Epithelial cell of umbilical artery (primary cell): ENCODE results near the gene RPLP2. TPM values are rescaled to one million over a fixed set of nuclear protein-coding genes. Genes with fewer than 3 reads are reported as not detected.

Experiments used
- total RNA-seq: library from RNA; depleted of rRNA; stranded (reverse); fragments of >200 nt; gene quantifications from 2 replicates; pipeline ENCODE4 v1.2.3, GENCODE V29; 2014

The RPLP2 gene
- total RNA-seq: 71.0 and 255 TPM in 2 replicates

GRCh38 chr11:809287-810039, at the start of gene RPLP2:
TSS of gene RPLP2 (plus strand) at chr11:809967. CDS start at chr11:810235, 268 bp downstream.

GRCh38 chr11:777288-778255, 32.2 kb upstream of the RPLP2 start, which contains the start of gene GATD1:
TSS of gene GATD1 (minus strand) at chr11:777487. CDS start at chr11:777462, 25 bp downstream.

DNA sequence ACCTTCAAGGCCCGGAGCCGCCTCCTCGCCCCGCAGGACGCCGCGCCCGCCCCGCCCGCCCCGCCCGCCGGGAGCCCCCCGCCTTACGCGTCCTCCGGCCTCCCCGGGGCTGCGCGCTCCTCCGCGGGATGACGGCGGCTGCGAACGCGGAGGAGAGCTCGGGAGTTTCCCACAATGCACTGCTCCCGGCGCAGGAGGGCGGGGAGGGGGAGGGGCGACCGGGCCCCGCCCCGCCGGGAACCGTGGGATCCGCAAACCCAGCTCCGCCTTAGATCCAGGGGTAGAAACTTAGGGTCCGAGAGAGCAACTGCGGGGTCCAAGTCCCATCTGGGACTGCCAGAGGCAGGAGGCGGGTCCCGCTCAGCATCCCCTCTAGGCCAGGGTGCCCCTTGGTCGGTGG, 19.8 kb upstream of the RPLP2 start, which contains the start of gene CEND1:
Gene CEND1 (minus strand): TSS at position 148 of the 400 bp plus-strand sequence. CDS start 1,514 bp downstream, outside the sequence.

DNA sequence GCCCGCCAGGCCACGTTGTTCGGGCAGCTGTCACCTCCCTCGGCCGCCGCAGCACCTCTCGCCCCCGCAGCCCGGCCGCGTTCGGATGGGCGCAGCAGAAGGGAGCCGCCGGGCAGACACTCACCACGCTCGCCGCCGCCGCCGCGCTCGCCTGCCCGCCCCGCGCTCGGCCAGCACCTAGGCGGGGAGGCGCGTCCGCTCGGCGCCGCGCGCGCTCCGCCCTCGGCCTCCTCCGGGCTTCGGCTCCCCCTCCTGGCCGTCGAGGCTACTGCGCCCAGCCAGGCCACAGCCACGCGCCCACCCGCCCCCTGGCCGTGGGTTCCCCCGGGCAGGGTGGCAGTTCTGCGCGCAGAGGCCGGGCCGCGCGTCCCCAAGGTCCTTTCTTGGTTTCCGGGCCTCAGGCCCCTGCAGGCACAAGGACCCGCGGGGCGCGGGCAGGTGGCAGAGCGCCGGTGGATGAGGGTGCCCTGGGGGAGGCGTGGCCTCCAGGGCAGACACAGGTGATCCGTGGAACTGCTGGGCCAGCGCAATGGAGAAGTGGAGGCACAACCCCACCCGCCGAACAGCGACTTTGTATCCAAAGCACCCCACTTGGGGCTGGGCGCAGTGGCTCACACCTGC, 11.6 kb upstream of the RPLP2 start, which contains the start of gene SLC25A22:
Gene SLC25A22 (minus strand): TSS at position 189 of the 621 bp plus-strand sequence. CDS start 3,275 bp downstream, outside the sequence.

GRCh38 chr11:818396-819128, 8.8 kb downstream of the RPLP2 start, which contains the start of gene PNPLA2:
TSS of gene PNPLA2 (plus strand) at chr11:818914. CDS start at chr11:819719, 805 bp downstream.

GRCh38 chr11:827897-828192, 18.1 kb downstream of the RPLP2 start, which contains the start of gene CRACR2B:
TSS of gene CRACR2B (plus strand) at chr11:827919. CDS start at chr11:828608, 689 bp downstream.

DNA sequence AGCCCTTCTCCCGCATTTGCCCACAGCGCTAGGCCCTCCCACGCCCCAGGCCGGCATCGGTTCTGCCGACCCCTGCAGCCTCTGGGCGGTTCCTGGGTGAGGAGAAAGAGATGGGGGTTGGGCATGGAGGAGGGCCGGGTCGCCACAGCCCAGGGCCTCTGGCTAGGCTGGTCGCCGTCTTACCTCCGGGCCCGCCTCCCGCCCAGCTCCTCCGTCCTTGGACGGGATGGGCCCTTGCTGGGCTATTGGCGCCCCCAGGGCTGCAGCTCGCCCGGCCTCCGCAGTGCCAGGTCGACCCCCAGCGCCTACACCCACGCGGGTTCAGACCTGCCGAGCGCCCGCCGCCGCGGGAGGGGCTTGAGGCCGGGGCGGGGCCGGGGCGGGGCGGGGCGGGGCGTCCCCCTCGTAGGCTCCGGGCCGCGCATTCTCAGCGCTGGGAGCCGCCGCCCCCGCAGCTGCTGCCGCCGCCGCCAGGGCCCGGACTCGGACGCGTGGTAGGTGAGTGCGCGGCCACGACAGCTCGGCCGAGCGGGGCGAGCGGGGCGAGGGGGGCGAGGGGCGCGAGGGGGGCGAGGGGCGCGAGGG, 22.9 kb downstream of the RPLP2 start, which contains the start of gene CD151:
Gene CD151 (plus strand): TSS at position 424 of the 585 bp plus-strand sequence. CDS start 3,118 bp downstream, outside the sequence.

GRCh38 chr11:842370-843002, 32.7 kb downstream of the RPLP2 start, which contains the start of the genes POLR2L and TSPAN4:
TSS of gene POLR2L (minus strand) at chr11:842529. CDS start at chr11:842508, 21 bp downstream.
TSS of gene TSPAN4 (plus strand) at chr11:842852. CDS start at chr11:850305, 7,453 bp downstream.

Other genes with a start within 250 kb of the RPLP2 start
- 0.30 and 0.65 TPM in 2 replicates for gene LMNTD2, start 249.2 kb upstream of the RPLP2 start, total RNA-seq
- gene RASSF7, start 249.0 kb upstream of the RPLP2 start, total RNA-seq: 10.2 and 14.3 TPM in 2 replicates
- gene PHRF1, start 233.5 kb upstream of the RPLP2 start, total RNA-seq: 24.5 and 26.0 TPM in 2 replicates
- 11.0 and 71.6 TPM in 2 replicates for gene IRF7, start 194.0 kb upstream of the RPLP2 start, total RNA-seq
- gene CDHR5, start 185.0 kb upstream of the RPLP2 start, total RNA-seq: not detected in 2 replicates
- not detected in 2 replicates for gene SCT, start 182.8 kb upstream of the RPLP2 start, total RNA-seq
- gene DRD4, start 172.7 kb upstream of the RPLP2 start, total RNA-seq: not detected in 2 replicates
- 34.8 and 38.7 TPM in 2 replicates for gene DEAF1, start 114.7 kb upstream of the RPLP2 start, total RNA-seq
- gene TMEM80, start 114.2 kb upstream of the RPLP2 start, total RNA-seq: 7.8 and 11.7 TPM in 2 replicates
- 2.3 and 2.9 TPM in 2 replicates for gene EPS8L2, start 103.7 kb upstream of the RPLP2 start, total RNA-seq
- gene TALDO1, start 62.5 kb upstream of the RPLP2 start, total RNA-seq: 200 and 226 TPM in 2 replicates
- gene GATD1, start 32.5 kb upstream of the RPLP2 start, total RNA-seq: 16.9 and 23.3 TPM in 2 replicates
- 0.32 TPM in 1 of 2 replicates, not detected in the other for gene CEND1, start 19.9 kb upstream of the RPLP2 start, total RNA-seq
- 5.3 and 9.4 TPM in 2 replicates for gene SLC25A22, start 11.7 kb upstream of the RPLP2 start, total RNA-seq
- gene PIDD1, start 4.7 kb upstream of the RPLP2 start, total RNA-seq: 6.5 and 6.8 TPM in 2 replicates
- gene PNPLA2, start 8.9 kb downstream of the RPLP2 start, total RNA-seq: 15.2 and 16.2 TPM in 2 replicates
- 6.5 and 9.6 TPM in 2 replicates for gene CRACR2B, start 18.0 kb downstream of the RPLP2 start, total RNA-seq
- 523 and 570 TPM in 2 replicates for gene CD151, start 23.0 kb downstream of the RPLP2 start, total RNA-seq
- 25.2 and 71.8 TPM in 2 replicates for gene POLR2L, start 32.6 kb downstream of the RPLP2 start, total RNA-seq
- 76.0 and 116 TPM in 2 replicates for gene TSPAN4, start 32.9 kb downstream of the RPLP2 start, total RNA-seq
- 34.4 and 42.6 TPM in 2 replicates for gene CHID1, start 100.8 kb downstream of the RPLP2 start, total RNA-seq
- 19.9 and 30.5 TPM in 2 replicates for gene AP2A2, start 115.9 kb downstream of the RPLP2 start, total RNA-seq
- not detected in 2 replicates for gene MUC6, start 226.8 kb downstream of the RPLP2 start, total RNA-seq